GM12801 (cell line): ENCODE measurements around the gene CMIP.

ENCODE experiments used
- TF ChIP-seq, protein P1 (sequence below): IDR thresholded peaks from one replicate; pipeline ENCODE4 v1.5.1; 2011; ENCODE audit warnings: control low read depth; ENCODE audit not compliant: insufficient read length; ENCODE audit errors: extremely low read depth

The CMIP gene

DNA sequence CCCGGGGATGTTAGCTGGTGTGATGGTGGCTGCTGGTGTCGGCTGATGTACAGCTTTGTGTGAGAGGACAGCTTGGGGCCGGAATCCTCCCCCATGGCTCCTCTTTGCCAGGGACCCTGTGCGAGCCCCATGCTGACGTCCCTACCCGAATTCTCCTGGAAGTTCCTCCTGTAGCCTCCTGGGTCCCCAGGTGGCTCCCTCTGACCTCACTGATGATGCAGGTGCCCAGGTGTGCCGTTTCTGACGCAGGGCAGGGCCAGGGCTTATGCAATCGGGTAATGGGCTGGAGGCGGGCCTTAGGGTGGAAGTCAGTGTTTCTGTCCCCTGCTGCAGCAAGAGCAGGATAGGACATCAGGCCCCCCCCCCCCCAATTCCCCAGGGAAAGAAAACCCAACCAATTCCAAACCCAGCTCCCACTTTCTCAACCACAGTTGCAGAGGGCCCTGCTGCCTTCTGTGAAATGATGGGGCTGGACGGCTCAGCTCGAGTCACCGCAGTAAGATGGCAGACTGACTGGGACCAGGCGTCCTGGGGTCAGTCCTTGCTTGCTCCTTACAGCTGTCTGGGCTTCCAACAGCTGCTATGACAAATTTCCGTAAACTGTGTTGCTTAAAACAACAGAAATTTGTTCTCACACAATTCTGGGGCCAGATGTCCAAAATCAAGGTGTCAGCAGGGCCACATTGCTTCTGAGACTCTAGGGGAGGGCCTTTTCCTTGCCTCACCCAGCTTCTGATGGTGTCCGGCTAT lies 195.5 kb downstream of the CMIP start:
- TF ChIP-seq, protein P1, sequence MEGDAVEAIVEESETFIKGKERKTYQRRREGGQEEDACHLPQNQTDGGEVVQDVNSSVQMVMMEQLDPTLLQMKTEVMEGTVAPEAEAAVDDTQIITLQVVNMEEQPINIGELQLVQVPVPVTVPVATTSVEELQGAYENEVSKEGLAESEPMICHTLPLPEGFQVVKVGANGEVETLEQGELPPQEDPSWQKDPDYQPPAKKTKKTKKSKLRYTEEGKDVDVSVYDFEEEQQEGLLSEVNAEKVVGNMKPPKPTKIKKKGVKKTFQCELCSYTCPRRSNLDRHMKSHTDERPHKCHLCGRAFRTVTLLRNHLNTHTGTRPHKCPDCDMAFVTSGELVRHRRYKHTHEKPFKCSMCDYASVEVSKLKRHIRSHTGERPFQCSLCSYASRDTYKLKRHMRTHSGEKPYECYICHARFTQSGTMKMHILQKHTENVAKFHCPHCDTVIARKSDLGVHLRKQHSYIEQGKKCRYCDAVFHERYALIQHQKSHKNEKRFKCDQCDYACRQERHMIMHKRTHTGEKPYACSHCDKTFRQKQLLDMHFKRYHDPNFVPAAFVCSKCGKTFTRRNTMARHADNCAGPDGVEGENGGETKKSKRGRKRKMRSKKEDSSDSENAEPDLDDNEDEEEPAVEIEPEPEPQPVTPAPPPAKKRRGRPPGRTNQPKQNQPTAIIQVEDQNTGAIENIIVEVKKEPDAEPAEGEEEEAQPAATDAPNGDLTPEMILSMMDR: no peak

DNA sequence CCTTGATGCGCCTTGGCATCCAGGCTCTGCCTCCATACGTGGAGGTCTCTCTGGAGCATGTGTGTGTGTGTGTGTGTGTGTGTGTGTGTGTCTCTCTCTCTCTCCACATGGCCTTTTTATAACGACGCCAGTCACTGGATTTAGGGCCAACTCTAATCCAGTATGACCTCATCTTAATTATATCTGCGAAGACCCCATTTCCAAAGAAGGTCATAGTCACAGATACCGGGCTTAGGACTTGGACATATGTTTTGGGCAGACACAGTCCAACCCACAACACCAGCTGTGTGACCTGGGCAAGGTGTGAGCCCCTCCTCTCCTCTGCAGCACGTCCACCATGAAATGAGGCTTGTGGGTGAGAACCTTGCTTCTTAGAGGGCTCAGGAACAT lies 196.1 kb downstream of the CMIP start:
- TF ChIP-seq, protein P1: no peak

DNA sequence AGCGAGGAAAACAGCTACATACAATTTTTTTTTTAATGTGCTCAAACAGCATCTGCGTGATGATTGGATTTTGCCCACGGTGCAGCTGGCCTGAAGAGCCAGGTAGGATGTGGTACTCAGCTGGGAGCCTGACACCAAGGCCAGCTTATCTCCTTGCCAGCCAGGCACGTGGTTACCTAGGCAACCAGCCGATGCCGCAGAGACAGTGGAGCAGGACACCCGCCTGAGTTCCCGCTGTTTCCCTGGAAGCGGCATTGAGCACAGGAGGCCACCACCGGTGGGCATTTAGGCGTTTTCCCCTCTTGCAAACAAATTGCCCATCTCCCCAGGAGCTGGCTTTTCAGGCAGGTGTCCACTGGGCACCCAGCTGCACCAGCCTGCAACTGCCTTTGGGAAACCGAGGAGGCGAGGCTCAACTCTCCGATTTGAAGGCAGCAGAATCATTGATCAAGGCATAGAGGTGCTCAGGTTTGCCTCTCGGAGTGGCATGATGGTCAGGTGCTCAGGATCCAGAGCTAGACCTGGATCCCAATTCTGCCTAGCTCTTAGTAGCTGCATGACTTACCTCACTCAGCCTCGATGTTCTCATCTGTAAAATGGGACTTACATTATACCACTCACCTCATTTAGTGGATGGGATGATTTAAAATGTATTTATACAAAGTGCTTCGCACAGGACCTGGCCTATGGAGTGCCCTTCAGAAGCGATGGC lies 196.9 kb downstream of the CMIP start:
- TF ChIP-seq, protein P1: no peak

DNA sequence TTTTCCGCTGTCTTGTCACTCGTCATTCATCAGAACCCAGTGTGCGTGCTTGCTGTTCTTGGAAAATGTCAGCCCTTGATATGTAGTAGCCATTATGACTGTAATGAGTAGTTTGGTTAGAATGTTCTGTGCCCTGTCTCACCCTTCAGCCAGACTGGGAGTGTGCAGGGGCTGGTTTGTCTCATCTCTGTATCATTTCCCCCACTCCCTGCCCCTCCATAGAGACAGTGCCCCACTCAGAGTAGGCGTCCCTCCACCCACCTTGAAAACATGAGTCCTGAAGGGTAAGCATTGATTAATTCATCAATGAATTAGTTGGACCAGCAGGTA lies 197.5 kb downstream of the CMIP start:
- TF ChIP-seq, protein P1: no peak

DNA sequence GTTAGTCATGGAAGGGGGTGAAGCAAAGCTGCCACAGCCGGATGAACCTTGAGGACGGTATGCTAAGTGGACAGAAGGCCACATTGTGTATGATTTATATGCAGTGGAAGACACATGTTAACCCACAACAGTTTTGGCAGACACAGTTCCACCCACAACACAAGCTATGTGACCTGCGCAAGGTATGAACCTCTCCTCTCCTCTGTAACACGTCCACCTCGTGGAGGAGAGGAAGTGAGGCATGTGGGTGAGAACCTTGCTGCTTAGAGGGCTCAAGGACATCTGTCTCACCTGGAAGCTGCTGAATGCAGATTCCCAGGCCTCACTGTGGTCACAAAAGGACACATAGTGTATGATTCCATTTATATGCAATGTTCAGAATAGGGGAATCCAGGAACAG lies 198.3 kb downstream of the CMIP start:
- TF ChIP-seq, protein P1: no peak

DNA sequence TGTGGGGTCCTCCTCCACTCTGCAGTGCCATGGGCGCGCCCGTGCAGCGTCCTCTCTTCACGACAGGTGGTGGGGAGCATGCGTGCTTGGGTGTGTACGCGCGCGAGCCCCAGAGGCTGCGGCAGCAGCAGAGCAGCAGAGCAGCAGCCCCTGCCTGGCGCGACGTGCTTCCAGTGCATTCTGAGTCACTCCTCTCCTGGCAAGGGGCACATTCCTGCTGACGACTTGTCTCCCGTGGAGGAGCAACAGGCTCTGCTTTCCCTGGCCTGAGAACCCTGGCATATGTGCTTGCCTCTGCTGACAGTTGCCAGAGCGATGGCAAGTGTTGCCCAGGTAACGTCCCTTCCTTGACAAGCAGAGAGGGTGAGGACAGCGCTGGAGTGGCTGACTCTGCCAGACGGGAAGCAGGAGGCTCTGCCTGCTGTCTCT lies 200.7 kb downstream of the CMIP start:
- TF ChIP-seq, protein P1: no peak

DNA sequence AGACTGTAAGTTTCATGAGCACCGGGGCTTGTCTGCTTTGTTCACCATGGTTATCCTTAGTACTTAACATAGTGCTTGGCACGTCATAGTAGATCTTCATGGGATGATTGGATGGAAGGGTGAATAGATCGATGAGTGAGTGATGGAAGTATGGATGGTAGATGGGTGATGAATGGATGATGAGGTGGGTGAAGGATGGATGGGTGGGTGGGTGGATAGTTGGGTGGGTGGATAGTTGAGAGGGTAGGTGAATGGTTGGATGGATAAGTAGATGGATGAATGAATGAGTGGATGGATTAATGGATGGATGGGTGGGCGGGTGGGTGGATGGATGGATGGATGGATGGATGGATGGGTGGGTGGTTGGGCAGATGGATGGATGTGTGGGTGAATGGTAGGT lies 201.3 kb downstream of the CMIP start:
- TF ChIP-seq, protein P1: no peak
